Tibial nerve (tissue), 4 donors: ENCODE measurements around the gene RUNX3. TPM values are rescaled to one million over a fixed set of nuclear protein-coding genes. Genes with fewer than 3 reads are reported as not detected.

Experiments used
- DNase-seq, 2 donors: peaks; one replicate each; pipeline ENCODE4 v3.0.0-alpha.2; 2019; ENCODE audit warnings: low spot score in 2 of 2
- H3K27ac ChIP-seq, 4 donors: fragments of 200-600 bp; sonication (generic) in 3 of 4; one replicate each; pipeline ENCODE4 v1.5.1; 2017 to 2019; ENCODE audit warnings: mild to moderate bottlenecking in 1 of 4
- H3K27me3 ChIP-seq, 2 donors: fragments of 200-600 bp; sonication (generic) in 1 of 2; one replicate each; pipeline versions ENCODE4 v1.5.1 to v1.6.0; 2017 to 2019
- H3K36me3 ChIP-seq, 3 donors: fragments of 200-600 bp; sonication (generic); one replicate each; pipeline ENCODE4 v1.5.1; 2018 to 2019
- H3K4me1 ChIP-seq, 4 donors: fragments of 200-600 bp; sonication (generic) in 3 of 4; one replicate each; pipeline ENCODE4 v1.5.1; 2017 to 2019
- H3K4me3 ChIP-seq, 4 donors: fragments of 200-600 bp; sonication (generic) in 3 of 4; one replicate each; pipeline ENCODE4 v1.5.1; 2017 to 2019; ENCODE audit warnings: mild to moderate bottlenecking in 1 of 4, moderate library complexity in 1 of 4
- H3K9me3 ChIP-seq, 4 donors: fragments of 200-600 bp; sonication (generic) in 3 of 4; one replicate each; pipeline ENCODE4 v1.5.1; 2017 to 2019
- CTCF ChIP-seq, 5 experiments: fragments of 200-600 bp in 3 of 5; fragments of 450-650 bp in 2 of 5; sonication (generic) in 3 of 5; IDR thresholded peaks; one replicate each; pipeline ENCODE4 v1.5.1; 2016 to 2019; ENCODE audit warnings: antibody characterized with exemption in 5 of 5, mild to moderate bottlenecking in 3 of 5, moderate library complexity in 2 of 5
- EP300 ChIP-seq, 2 donors: sonication (generic); formaldehyde crosslinking; IDR thresholded peaks; one replicate each; pipeline ENCODE4 v1.6.1; 2017; ENCODE audit warnings: antibody characterized with exemption in 2 of 2, mild to moderate bottlenecking in 1 of 2
- POLR2A ChIP-seq, 2 donors: fragments of 450-650 bp; IDR thresholded peaks; one replicate each; pipeline ENCODE4 v1.6.1; 2017; ENCODE audit warnings: antibody characterized with exemption in 2 of 2, mild to moderate bottlenecking in 2 of 2, moderate library complexity in 2 of 2
- WGBS, 2 donors: methylation state at CpG; one replicate each; pipeline ENCODE4 v1.1.5; 2018; 5-methylcytosine and 5-hydroxymethylcytosine counted together
- total RNA-seq, 4 donors: library from RNA; depleted of rRNA; stranded (reverse); fragments of >200 nt; gene quantifications; one replicate each; pipeline ENCODE4 v1.1.0, GENCODE V29; 2016

RUNX3 gene
- total RNA-seq, 4 donors from 2014 or later, result 0.22 to 3.3 (median 1.2) TPM

DNA sequence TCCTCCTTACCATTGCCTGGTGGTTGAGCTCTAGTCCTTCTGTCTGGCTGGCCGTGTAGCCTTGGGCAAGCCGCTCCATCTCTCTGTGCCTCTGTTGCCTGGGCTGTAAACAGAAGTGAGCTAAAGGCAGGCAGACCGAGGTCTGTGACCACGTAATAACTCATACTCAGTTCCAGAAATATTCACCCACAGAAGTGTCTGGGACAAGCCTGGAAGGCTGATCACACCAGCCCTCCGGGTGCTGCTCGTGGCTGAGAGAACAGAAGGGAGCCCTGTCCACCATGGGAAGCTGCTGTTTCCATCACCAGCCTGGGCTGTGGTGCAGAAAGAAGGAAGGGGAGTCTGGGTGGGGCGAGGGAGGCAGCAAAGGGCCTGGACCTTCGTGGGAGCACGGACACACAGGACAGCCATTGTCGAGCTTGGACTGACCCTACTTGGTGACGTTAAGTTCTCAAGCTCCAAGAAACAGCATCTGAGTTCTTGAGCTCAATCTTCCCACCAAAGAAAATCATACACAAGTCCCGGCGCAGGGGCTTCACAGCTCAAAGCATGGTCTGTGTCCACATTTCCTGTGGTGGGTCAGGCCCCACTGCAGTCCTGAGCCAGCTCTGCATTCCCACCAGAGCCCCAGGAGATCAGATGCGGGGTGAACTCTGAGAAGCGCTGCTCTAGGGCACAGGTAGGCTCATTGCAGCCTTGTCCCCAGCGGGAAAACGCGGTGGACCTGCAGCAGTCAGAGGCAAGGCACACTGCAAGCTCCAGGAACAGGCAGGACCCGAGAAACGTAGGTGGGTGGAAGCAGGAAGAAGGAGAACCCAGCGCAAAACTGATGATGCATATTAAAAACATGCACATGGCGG is 61.8 kb downstream of the RUNX3 start:
- Histone ChIP-seq H3K27ac (no peak overlapping the region), H3K9me3 (no peaks in the 10 kb centered on the region), H3K4me1 (no peaks in the 10 kb centered on the region), H3K4me3 (no peak overlapping the region), H3K27me3 (peaks cover 0 to 63% of the 10 kb centered on the region in 2 donors), H3K36me3 (no peaks in the 10 kb centered on the region)
- WGBS, 2 donors, result 69 to 74% methylated on average over 18 to 20 of the region's 22 CpGs
- no peak for DNase-seq
- no peak for TF ChIP-seq CTCF (IDR thresholded peaks at IDR 0.05)
- TF ChIP-seq EP300 (IDR thresholded peaks at IDR 0.05), result no peak
- no peak for TF ChIP-seq POLR2A (IDR thresholded peaks at IDR 0.05)

DNA sequence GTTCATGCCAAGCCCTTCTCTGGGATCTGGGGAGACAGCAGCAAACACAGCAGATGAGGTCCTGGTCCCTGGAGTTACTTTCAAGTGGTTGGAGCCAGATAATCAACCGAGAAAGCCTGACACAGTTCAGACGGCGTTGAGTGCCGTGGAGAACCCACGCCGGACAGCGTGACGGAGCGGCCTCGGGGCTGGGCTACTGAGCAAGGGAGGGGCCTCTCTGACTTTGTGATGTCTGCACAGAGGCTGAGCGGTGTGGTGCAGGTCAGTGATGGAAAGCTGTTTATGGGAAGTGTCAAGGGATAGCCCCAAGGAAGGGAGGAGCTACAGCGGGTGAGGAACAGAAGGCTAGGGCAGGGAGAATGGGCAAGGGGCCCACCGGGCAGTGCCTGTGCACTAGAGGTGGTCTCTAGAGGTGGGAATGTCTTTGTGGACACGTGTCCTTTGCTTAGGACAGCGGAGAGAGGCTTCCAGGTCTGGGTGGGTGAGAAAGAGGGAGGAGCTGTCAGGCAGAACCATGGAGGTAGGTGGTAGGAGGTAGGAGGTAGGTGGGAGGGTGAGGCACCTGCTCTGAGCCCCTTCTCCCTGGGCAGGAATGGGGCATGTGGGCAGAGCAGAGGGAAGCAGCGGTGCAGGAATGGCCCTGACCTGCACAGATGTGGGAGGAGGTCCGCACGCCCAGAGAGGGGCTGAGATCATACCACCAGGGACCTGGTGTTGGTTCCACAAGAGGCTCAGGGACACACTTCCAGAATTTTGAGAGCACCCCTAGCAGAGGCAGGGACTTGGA is 62.8 kb downstream of the RUNX3 start:
- TF ChIP-seq EP300 (IDR thresholded peaks at IDR 0.05) (no peak), POLR2A (IDR thresholded peaks at IDR 0.05) (no peak), CTCF (IDR thresholded peaks at IDR 0.05) (no peak)
- H3K9me3 ChIP-seq, result no peaks in the 10 kb centered on the region
- WGBS, 2 donors, result 40 to 56% methylated on average over 18 of the region's 18 CpGs
- no peaks in the 10 kb centered on the region for H3K36me3 ChIP-seq
- no peak overlapping the region for H3K27ac ChIP-seq
- H3K4me1 ChIP-seq, result no peaks in the 10 kb centered on the region
- DNase-seq, result no peak
- H3K4me3 ChIP-seq, result no peak overlapping the region
- peaks cover 0 to 64% of the 10 kb centered on the region in 2 donors for H3K27me3 ChIP-seq

- Histone ChIP-seq H3K27ac (no peak overlapping the region), H3K9me3 (no peaks in the 10 kb centered on the region), H3K27me3 (peaks cover 0 to 70% of the 10 kb centered on the region in 2 donors), H3K4me3 (no peak overlapping the region), H3K36me3 (no peaks in the 10 kb centered on the region), H3K4me1 (no peaks in the 10 kb centered on the region)
- DNase-seq, result no peak
- no peak for TF ChIP-seq POLR2A (IDR thresholded peaks at IDR 0.05)
- no peak for TF ChIP-seq CTCF (IDR thresholded peaks at IDR 0.05)
- TF ChIP-seq EP300 (IDR thresholded peaks at IDR 0.05), result no peak
- WGBS, 2 donors, result 73 to 80% methylated on average over 15 to 17 of the region's 17 CpGs
These were observed 63.6 kb downstream of the RUNX3 start for GRCh38 chr1:24866211-24867083.

DNA sequence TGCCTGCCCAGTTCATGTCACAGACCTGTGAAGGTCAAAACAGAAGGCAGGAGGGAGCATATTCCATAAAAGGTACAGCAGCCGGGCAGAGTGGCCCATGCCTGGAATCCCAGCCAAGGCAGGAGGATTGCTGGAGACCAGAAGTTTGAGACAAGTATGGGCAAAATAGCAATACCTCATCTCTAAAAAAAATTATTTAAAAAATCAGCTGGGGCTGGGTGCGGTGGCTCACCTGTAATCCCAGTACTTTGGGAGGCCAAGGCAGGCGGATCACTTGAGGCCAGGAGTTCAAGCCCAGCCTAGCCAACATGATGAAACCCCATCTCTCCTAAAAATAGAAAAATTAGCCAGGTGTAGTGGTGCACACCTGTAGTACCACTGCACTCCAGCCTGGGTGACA is 64.5 kb downstream of the RUNX3 start:
- DNase-seq, result no peak
- WGBS, 2 donors, result 94% methylated on average over 3 of the region's 3 CpGs
- Histone ChIP-seq H3K4me1 (no peaks in the 10 kb centered on the region), H3K4me3 (no peak overlapping the region), H3K9me3 (no peaks in the 10 kb centered on the region), H3K27me3 (peaks cover 0 to 61% of the 10 kb centered on the region in 2 donors), H3K27ac (no peak overlapping the region), H3K36me3 (no peaks in the 10 kb centered on the region)
- TF ChIP-seq CTCF (IDR thresholded peaks at IDR 0.05) (no peak), POLR2A (IDR thresholded peaks at IDR 0.05) (no peak), EP300 (IDR thresholded peaks at IDR 0.05) (no peak)
